GM23338 (cell line): ENCODE data around the gene CSTF1. TPM values are rescaled to one million over a fixed set of nuclear protein-coding genes. Genes with fewer than 3 reads are reported as not detected.
A peak's percentile ranks its signal among the peaks of the same experiment; 100 is the strongest.

Experiments
- ATAC-seq: fragments of 200-7000 bp; cut with Tn5 transposase; 3 replicates; pipeline ENCODE4 v1.9.1; 2020
- DNase-seq: peaks from one replicate; pipeline ENCODE4 v3.0.0-alpha.2; 2015; ENCODE audit warnings: low spot score
- H2AFZ ChIP-seq: fragments of 200-600 bp; sonication (generic); 2 replicates; pipeline ENCODE4 v1.8.0; 2016; ENCODE audit warnings: antibody characterized with exemption, mild to moderate bottlenecking, moderate library complexity
- H3F3A ChIP-seq: fragments of 200-600 bp; sonication (generic); replicated peaks from 2 replicates; pipeline ENCODE4 v1.8.0; 2017; ENCODE audit warnings: antibody characterized with exemption, mixed run types, low read depth
- H3K27ac ChIP-seq: fragments of 200-600 bp; sonication (generic); 2 replicates; pipeline ENCODE4 v1.6.1; 2016; ENCODE audit warnings: low read depth
- H3K27me3 ChIP-seq: fragments of 200-600 bp; sonication (generic); 2 replicates; pipeline ENCODE4 v1.8.0; 2016; ENCODE audit warnings: mild to moderate bottlenecking, mixed run types, moderate library complexity; ENCODE audit not compliant: insufficient read depth
- H3K36me3 ChIP-seq: fragments of 200-600 bp; sonication (generic); 2 replicates; pipeline ENCODE4 v1.8.0; 2016; ENCODE audit warnings: mild to moderate bottlenecking; ENCODE audit not compliant: insufficient read depth
- H3K4me1 ChIP-seq: fragments of 200-600 bp; sonication (generic); 2 replicates; pipeline ENCODE4 v1.8.0; 2016; ENCODE audit warnings: mild to moderate bottlenecking, moderate library complexity; ENCODE audit not compliant: insufficient read depth
- H3K4me2 ChIP-seq: fragments of 200-600 bp; sonication (generic); 2 replicates; pipeline ENCODE4 v1.7.1; 2017; ENCODE audit warnings: mixed run types
- H3K4me3 ChIP-seq: fragments of 200-600 bp; sonication (generic); 2 replicates; pipeline ENCODE4 v1.6.1; 2016; ENCODE audit warnings: mixed run types
- H3K79me2 ChIP-seq: fragments of 200-600 bp; sonication (generic); replicated peaks from 2 replicates; pipeline ENCODE4 v1.8.0; 2017; ENCODE audit warnings: mild to moderate bottlenecking; ENCODE audit not compliant: insufficient read depth
- H3K9me2 ChIP-seq: fragments of 200-600 bp; sonication (generic); 2 replicates; pipeline ENCODE4 v1.8.0; 2017; ENCODE audit not compliant: insufficient read depth
- H4K20me1 ChIP-seq: fragments of 200-600 bp; sonication (generic); replicated peaks from 2 replicates; pipeline ENCODE4 v1.8.0; 2017; ENCODE audit warnings: mild to moderate bottlenecking; ENCODE audit not compliant: insufficient read depth
- H3K27ac Mint-ChIP-seq: 2 replicates; pipeline ENCODE4 v1.8.0; 2020; ENCODE audit warnings: inconsistent platforms, mild to moderate bottlenecking, moderate library complexity, mixed read lengths
- H3K27me3 Mint-ChIP-seq: 3 replicates; pipeline ENCODE4 v1.8.0; 2022; ENCODE audit warnings: low read depth, mild to moderate bottlenecking, moderate library complexity, mixed read lengths, inconsistent platforms; ENCODE audit not compliant: insufficient read depth, poor library complexity
- H3K36me3 Mint-ChIP-seq: 3 replicates; pipeline ENCODE4 v1.8.0; 2021; ENCODE audit warnings: low read depth, mild to moderate bottlenecking, inconsistent platforms, moderate library complexity, mixed read lengths
- H3K4me1 Mint-ChIP-seq: 3 replicates; pipeline ENCODE4 v1.8.0; 2020; ENCODE audit warnings: mild to moderate bottlenecking, inconsistent platforms, mixed read lengths
- H3K4me3 Mint-ChIP-seq: 3 replicates; pipeline ENCODE4 v1.8.0; 2021; ENCODE audit warnings: moderate library complexity, mild to moderate bottlenecking, inconsistent platforms, mixed read lengths
- H3K9me3 Mint-ChIP-seq: 3 replicates; pipeline ENCODE4 v1.8.0; 2020; ENCODE audit warnings: moderate library complexity, mild to moderate bottlenecking, inconsistent platforms, mixed read lengths
- ETS1 ChIP-seq: IDR thresholded peaks from 2 replicates; pipeline ENCODE4 v1.6.1; 2016; ENCODE audit warnings: antibody characterized with exemption
- EZH2 ChIP-seq: fragments of 200-600 bp; sonication (generic); IDR thresholded peaks from one replicate; pipeline ENCODE4 v1.8.0; 2017; ENCODE audit warnings: antibody characterized with exemption, mild to moderate bottlenecking, low read depth; ENCODE audit not compliant: unreplicated experiment
- EZH2phosphoT487 ChIP-seq: fragments of 200-600 bp; sonication (generic); IDR thresholded peaks from one replicate; pipeline ENCODE4 v1.8.1; 2018; ENCODE audit warnings: antibody characterized with exemption; ENCODE audit not compliant: unreplicated experiment
- JUNB ChIP-seq: IDR thresholded peaks from one replicate; pipeline ENCODE4 v1.6.1; 2016; ENCODE audit warnings: antibody characterized with exemption; ENCODE audit not compliant: unreplicated experiment
- POLR2AphosphoS5 ChIP-seq: IDR thresholded peaks from 2 replicates; pipeline ENCODE4 v1.6.1; 2016; ENCODE audit warnings: antibody characterized with exemption, low read depth
- REST ChIP-seq: IDR thresholded peaks from one replicate; pipeline ENCODE4 v1.6.1; 2018; ENCODE audit warnings: antibody characterized with exemption; ENCODE audit not compliant: unreplicated experiment
- STAT1 ChIP-seq: IDR thresholded peaks from one replicate; pipeline ENCODE4 v1.6.1; 2016; ENCODE audit warnings: antibody characterized with exemption; ENCODE audit not compliant: unreplicated experiment
- ZNF462 ChIP-seq: fragments of 250-450 bp; sonication (Bioruptor Pico); IDR thresholded peaks from 2 replicates; pipeline ENCODE4 v1.5.0; 2020; ENCODE audit warnings: mild to moderate bottlenecking, moderate library complexity
- polyA plus RNA-seq: library from polyadenylated mRNA; unstranded; fragments of >200 nt; fragmentation: Nextera tagmentation; extraction: Ambion mirVana; gene quantifications from 2 replicates; pipeline ENCODE4 v1.2.1, GENCODE V29; 2016
- total RNA-seq: library from RNA; depleted of rRNA; stranded (reverse); fragments of >200 nt; shearing (Covaris generic); gene quantifications from 2 replicates; pipeline ENCODE4 v1.2.3, GENCODE V29; 2014

The CSTF1 gene
- total and polyA plus RNA-seq, 2 experiments from 2014 or later, result 21.5 to 62.3 TPM

- Mint-ChIP-seq H3K36me3 (no peaks in the 10 kb centered on the region; the same call in 2 of the 3 replicates), H3K27ac (no peak within 1 kb of the TSS), H3K4me1 (peaks cover 11% of the 10 kb centered on the region), H3K27me3 (peaks cover 14% of the 10 kb centered on the region), H3K9me3 (no peaks in the 10 kb centered on the region; the same call in 2 of the 3 replicates), H3K4me3 (peak within 1 kb of the TSS; percentile 79)
- Histone ChIP-seq H3F3A (no peaks in the 10 kb centered on the region), H3K27ac (no peak within 1 kb of the TSS), H3K79me2 (no peaks in the 10 kb centered on the region), H3K4me1 (peaks cover 14% of the 10 kb centered on the region), H4K20me1 (no peaks in the 10 kb centered on the region), H3K9me2 (no peaks in the 10 kb centered on the region), H3K36me3 (no peaks in the 10 kb centered on the region), H3K4me3 (peak within 1 kb of the TSS; percentile 82), H2AFZ (peak within 1 kb of the TSS; percentile 91), H3K27me3 (no peaks in the 10 kb centered on the region), H3K4me2 (peak within 1 kb of the TSS; percentile 94)
- TF ChIP-seq ZNF462 (CRISPR knock-in tag) (no peak), POLR2AphosphoS5 (0 out of 2 replicates have a peak, but pooled peaks have one; percentile 38)
- ATAC-seq (peak; percentile 90), DNase-seq (peak; percentile 91)
Observed at GRCh38 chr20:56358600-56359211, 33.7 kb upstream of the CSTF1 start, which contains the start of gene FAM210B. Gene FAM210B, plus strand, starts transcription at chr20:56358974. Its CDS starts 32 bp downstream, at chr20:56359006.

- Histone ChIP-seq H3K79me2 (no peaks in the 10 kb centered on the region), H3K36me3 (no peaks in the 10 kb centered on the region), H4K20me1 (no peaks in the 10 kb centered on the region), H3K27ac (no peak overlapping the region), H3K4me1 (peaks cover 14% of the 10 kb centered on the region), H3F3A (no peaks in the 10 kb centered on the region), H3K4me3 (peak overlapping the region; percentile 82), H2AFZ (peak overlapping the region; percentile 91), H3K27me3 (no peaks in the 10 kb centered on the region), H3K9me2 (no peaks in the 10 kb centered on the region), H3K4me2 (peak overlapping the region; percentile 94)
- Mint-ChIP-seq H3K27ac (no peak overlapping the region), H3K4me3 (peak overlapping the region; percentile 79), H3K36me3 (no peaks in the 10 kb centered on the region; the same call in 2 of the 3 replicates), H3K27me3 (peaks cover 14% of the 10 kb centered on the region), H3K9me3 (no peaks in the 10 kb centered on the region; the same call in 2 of the 3 replicates), H3K4me1 (peaks cover 11% of the 10 kb centered on the region)
- DNase-seq, result peak; percentile 54
- ATAC-seq, result peak; percentile 49
- TF ChIP-seq ETS1 (no peak), EZH2phosphoT487 (no peak), JUNB (no peak), REST (no peak), EZH2 (no peak), STAT1 (no peak), POLR2AphosphoS5 (no peak)
Observed at GRCh38 chr20:56359212-56360132, 33.0 kb upstream of the CSTF1 start.
